Measurements from ENCODE around the gene TSPAN14. TPM values are rescaled to one million over a fixed set of nuclear protein-coding genes. Genes with fewer than 3 reads are reported as not detected.

Gene TSPAN14
- total RNA-seq, 4 donors from 2014 or later, result 17.9 to 50.5 (median 38.4) TPM

DNA sequence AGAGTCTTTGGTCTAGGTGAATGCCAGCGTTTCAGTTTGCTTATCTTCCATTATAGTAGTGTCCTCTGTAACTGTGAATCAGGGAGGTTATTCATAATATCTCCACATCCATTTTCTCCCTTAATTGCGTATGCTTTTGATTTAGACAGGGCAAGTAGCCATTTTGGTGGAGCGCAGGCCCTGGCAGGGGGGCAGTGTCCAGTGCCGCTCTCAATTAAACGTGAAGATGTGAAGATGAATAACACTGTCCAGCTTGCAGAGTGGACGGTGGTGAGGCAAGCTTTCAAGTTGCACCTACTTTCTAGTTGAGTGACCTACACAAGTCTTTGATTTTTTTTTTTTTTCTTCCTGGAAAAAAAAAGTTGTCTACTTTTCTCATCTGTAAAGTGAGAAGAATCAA, 4.5 kb downstream of the TSPAN14 start:
- no peaks in the 10 kb centered on the region for H3K9me3 ChIP-seq
- H3K27me3 ChIP-seq, result no peaks in the 10 kb centered on the region
- 75% methylated on average over 6 of the region's 6 CpGs for WGBS
- H3K4me1 ChIP-seq, result peaks cover 79 to 88% (median 86%) of the 10 kb centered on the region in 4 donors
- H3K36me3 ChIP-seq, result no peaks in the 10 kb centered on the region
- peak overlapping the region in 2 of 4 donors; percentile 2 to 9 for H3K4me3 ChIP-seq
- no peak for TF ChIP-seq POLR2AphosphoS5 (IDR thresholded peaks at IDR 0.05)
- TF ChIP-seq, protein P1, sequence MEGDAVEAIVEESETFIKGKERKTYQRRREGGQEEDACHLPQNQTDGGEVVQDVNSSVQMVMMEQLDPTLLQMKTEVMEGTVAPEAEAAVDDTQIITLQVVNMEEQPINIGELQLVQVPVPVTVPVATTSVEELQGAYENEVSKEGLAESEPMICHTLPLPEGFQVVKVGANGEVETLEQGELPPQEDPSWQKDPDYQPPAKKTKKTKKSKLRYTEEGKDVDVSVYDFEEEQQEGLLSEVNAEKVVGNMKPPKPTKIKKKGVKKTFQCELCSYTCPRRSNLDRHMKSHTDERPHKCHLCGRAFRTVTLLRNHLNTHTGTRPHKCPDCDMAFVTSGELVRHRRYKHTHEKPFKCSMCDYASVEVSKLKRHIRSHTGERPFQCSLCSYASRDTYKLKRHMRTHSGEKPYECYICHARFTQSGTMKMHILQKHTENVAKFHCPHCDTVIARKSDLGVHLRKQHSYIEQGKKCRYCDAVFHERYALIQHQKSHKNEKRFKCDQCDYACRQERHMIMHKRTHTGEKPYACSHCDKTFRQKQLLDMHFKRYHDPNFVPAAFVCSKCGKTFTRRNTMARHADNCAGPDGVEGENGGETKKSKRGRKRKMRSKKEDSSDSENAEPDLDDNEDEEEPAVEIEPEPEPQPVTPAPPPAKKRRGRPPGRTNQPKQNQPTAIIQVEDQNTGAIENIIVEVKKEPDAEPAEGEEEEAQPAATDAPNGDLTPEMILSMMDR (IDR thresholded peaks at IDR 0.05), result no peak
- TF ChIP-seq POLR2A (IDR thresholded peaks at IDR 0.05; ENCODE audit: low read depth), result no peak
- no peak for DNase-seq (ENCODE audit: extremely low spot score)
- H3K27ac ChIP-seq (replicated peaks in 1 of 4), result peak overlapping the region; percentile 50 to 75 (median 58)
- intact Hi-C loops (cut with DNase I), result no loop called here

DNA sequence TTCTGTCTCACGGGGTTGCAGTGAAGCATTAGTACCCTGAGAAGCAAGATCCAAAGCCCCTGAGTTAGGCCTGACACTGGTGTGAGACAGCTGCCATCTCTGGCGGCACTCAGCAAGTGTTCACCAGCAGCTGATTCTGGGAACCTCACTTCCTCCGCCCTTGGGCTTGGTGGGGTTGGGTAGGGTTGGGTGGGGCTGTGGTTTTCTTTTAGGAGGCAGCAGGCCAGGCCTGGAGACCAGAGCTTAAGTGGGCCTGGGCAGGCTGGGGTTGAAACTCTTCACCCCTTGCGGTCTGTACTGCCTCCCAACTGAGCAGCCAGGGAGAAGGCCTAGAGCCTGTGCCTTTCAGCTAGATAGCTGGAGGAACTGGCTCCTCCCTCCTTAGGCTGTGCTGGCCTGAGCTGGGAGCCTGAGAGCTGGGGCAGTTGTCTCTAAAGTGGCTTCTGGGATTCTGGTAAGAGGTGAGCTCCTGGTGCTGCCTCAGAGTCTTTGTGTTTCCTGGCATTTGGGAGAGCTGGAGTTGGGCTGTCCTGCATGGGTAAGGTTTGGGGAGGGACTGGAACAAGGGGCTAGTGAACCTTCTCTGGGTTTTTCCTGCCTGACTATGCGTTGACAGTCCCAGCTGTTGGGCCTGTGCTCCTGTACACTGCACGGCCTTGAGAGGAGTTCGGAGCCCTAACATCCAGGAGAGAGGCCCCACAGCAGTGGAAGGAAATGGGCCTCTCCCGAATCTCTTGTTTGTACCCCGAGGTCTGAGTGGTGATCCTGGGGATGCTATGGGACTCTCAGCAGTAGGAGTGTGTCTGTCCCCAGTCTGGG, 5.1 kb downstream of the TSPAN14 start:
- H3K4me1 ChIP-seq, result peaks cover 85 to 93% (median 91%) of the 10 kb centered on the region in 4 donors
- intact Hi-C loops (cut with DNase I), result no loop called here
- no peak for TF ChIP-seq EP300 (IDR thresholded peaks at IDR 0.05)
- TF ChIP-seq POLR2AphosphoS5 (IDR thresholded peaks at IDR 0.05), result no peak
- TF ChIP-seq, protein P1 (IDR thresholded peaks at IDR 0.05), result no peak
- TF ChIP-seq POLR2A (IDR thresholded peaks at IDR 0.05; ENCODE audit: low read depth), result no peak
- no peaks in the 10 kb centered on the region for H3K36me3 ChIP-seq
- peak overlapping the region; percentile 0 to 23 (median 6) for H3K4me3 ChIP-seq
- no peaks in the 10 kb centered on the region for H3K9me3 ChIP-seq
- DNase-seq (ENCODE audit: extremely low spot score), result no peak
- H3K27me3 ChIP-seq, result no peaks in the 10 kb centered on the region
- H3K27ac ChIP-seq (replicated peaks in 1 of 4), result peak overlapping the region; percentile 50 to 75 (median 71)
- 55% methylated on average over 8 of the region's 9 CpGs for WGBS

DNA sequence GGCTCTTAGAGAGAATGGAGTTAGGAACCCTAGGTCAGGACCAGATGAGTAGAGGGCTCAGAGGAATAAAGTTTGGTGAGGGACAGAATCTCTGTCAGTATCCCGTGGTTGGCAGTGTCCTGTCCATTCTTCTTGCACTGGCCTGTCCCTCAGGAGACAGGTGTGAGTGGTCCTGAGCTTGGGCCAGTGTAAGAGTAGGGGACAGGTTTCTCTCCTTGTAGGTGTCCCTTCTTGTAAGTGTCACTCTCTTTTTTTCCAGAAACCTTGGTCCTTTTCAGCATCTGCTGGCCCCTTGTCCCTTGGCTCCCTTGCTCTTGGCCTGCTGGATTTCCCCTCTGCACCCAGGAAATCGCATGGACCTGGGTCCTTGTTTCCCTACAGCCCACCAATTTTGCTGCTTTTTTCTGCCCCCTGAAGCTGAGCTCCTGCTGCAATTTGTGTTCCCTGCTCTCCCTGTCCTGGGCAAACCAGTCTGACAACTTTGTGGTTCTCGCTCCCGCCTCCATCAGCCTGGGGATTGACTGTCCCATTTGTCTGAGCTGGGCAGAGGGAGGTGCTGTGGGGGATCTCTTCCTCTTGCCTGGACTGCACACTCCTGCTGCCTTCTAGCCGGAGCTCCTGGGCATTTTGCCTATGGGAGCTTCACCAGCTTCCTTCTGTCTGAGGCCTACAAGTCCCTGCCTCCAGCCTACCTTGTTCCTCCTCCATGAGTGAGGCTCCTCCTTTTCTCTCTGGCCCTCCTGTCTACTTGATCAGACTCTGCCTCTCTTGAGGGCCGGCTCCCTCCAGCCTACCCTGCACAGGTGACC, 6.5 kb downstream of the TSPAN14 start:
- Histone ChIP-seq H3K9me3 (no peaks in the 10 kb centered on the region), H3K36me3 (no peaks in the 10 kb centered on the region), H3K27me3 (no peaks in the 10 kb centered on the region), H3K4me3 (no peak overlapping the region), H3K27ac (replicated peaks in 1 of 4) (peak overlapping the region; percentile 50 to 75 (median 71)), H3K4me1 (peaks cover 95 to 100% (median 98%) of the 10 kb centered on the region in 4 donors)
- no peak for TF ChIP-seq POLR2A (IDR thresholded peaks at IDR 0.05; ENCODE audit: low read depth)
- no peak for TF ChIP-seq EP300 (IDR thresholded peaks at IDR 0.05)
- TF ChIP-seq, protein P1 (IDR thresholded peaks at IDR 0.05), result no peak
- no peak for TF ChIP-seq POLR2AphosphoS5 (IDR thresholded peaks at IDR 0.05)
- 41% methylated on average over 6 of the region's 6 CpGs for WGBS
- intact Hi-C loops (cut with DNase I), result no loop called here
- DNase-seq (ENCODE audit: extremely low spot score), result no peak

DNA sequence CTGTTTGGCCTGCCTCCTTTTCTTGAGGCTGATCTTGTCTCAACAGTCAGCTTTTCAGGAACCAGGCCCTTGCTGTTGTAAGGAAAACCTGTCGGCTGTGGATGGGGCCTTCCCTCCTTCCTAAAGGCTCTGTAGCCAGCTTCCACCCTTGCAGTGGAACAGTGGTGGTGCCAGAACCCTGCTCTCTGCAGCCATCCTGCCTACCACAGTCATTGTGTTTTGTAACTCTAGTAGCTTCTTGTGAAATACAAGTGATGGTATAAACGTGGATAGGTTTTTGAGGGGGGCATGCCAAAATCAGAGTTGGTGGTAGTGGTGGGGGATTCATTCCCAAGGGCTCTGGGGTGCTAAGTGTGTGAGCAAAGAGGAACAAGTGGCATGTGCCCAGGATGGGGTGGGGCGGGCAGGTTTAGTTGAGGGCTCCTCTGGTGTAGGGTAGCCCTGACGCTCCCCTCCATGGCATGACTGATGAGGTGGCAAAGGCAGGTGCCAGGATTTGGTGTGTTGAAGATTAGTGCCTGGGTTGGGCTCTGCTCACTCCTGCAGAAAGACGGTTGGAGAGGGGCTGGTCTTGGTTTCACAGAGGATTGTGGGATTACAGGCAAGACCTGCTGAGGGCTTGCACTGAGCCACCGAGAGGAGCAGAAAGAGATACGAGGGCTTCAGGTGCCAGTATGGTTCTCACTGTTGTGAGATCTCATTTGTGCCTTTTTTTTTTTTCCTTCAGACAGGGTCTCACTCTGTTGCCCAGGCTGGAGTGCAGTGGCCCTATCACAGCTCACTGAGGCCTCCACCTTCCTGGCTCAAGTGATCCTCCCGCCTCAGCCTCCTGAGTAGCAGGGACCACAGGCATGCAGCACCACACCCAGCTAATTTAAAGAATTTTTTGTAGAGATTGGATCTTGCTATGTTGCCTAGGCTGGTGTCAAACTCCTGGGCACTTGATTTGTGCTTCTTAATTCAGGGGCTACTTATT, 7.4 kb downstream of the TSPAN14 start:
- WGBS, result 55% methylated on average over 7 of the region's 8 CpGs
- H3K9me3 ChIP-seq, result no peaks in the 10 kb centered on the region
- peak overlapping the region; percentile 50 to 75 (median 71) for H3K27ac ChIP-seq (replicated peaks in 1 of 4)
- no peaks in the 10 kb centered on the region for H3K36me3 ChIP-seq
- no peaks in the 10 kb centered on the region for H3K27me3 ChIP-seq
- H3K4me1 ChIP-seq, result peaks cover 94 to 100% (median 98%) of the 10 kb centered on the region in 4 donors
- intact Hi-C loops (cut with DNase I), result no loop called here
- no peak overlapping the region for H3K4me3 ChIP-seq
- no peak for DNase-seq (ENCODE audit: extremely low spot score)
- no peak for TF ChIP-seq POLR2A (IDR thresholded peaks at IDR 0.05; ENCODE audit: low read depth)
- TF ChIP-seq POLR2AphosphoS5 (IDR thresholded peaks at IDR 0.05), result no peak
- TF ChIP-seq, protein P1 (IDR thresholded peaks at IDR 0.05), result no peak
- no peak for TF ChIP-seq EP300 (IDR thresholded peaks at IDR 0.05)

Data from esophagus muscularis mucosa (tissue), 4 donors.